GM04503 (cell line): ENCODE measurements around the gene TMEM219.
"Not testable (repeated sequence)": the region's sequence is repeated elsewhere in the genome, so short reads cannot be mapped to it uniquely, and the experiment has no call there.

Experiments used
- DNase-seq: peaks from one replicate; pipeline ENCODE4 v3.0.0-alpha.2; 2012; ENCODE audit warnings: low read depth

TMEM219 gene, protein sequence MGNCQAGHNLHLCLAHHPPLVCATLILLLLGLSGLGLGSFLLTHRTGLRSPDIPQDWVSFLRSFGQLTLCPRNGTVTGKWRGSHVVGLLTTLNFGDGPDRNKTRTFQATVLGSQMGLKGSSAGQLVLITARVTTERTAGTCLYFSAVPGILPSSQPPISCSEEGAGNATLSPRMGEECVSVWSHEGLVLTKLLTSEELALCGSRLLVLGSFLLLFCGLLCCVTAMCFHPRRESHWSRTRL

GRCh38 chr16:29961479-29962343 is at the start of gene TMEM219:
Gene TMEM219, plus strand, starts transcription at chr16:29962079. Its CDS starts 1,065 bp downstream, at chr16:29963144.
- DNase-seq: peak; percentile 62

GRCh38 chr16:29912087-29912486 is 49.8 kb upstream of the TMEM219 start:
- no peak for DNase-seq

DNA sequence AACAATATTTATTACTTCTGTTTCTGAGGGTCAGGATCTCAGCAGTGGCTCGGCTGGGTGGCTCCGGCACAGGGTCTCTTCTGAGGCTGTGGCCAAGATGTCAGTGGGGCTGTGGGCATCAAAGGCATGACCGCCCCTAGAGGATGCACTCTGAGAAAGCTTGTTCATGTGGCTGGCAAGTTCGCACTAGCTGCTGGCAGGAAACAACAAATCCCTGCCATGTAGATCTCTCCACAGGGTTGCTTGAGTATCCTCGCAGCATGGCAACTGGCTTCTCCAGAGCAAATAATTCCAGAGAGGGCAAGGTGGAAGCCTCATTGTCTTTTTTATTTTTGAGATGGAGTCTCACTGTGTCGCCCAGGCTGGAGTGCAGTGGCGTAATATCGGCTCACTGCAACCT is 48.4 kb upstream of the TMEM219 start:
- no peak for DNase-seq

- DNase-seq: no peak
These were observed 46.2 kb upstream of the TMEM219 start for GRCh38 chr16:29915590-29916247.

DNA sequence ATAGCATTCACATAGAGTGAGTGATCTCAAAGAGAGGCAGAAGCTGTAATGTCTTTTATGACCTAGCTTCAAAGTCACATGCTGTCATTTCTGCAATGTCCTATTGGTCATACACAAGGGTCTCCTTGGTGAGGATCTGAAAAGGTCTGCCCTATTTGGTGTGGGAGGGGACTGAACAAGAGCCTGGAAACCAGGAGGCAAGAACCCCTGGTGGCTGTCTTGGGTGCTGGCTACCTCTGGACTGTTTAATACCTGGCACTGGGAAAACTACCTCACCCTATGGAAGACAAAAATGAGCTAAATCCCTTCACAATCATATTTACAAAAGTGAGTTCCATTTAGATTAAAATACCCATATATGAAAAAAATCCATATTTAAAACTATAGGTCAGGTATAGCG is 44.9 kb upstream of the TMEM219 start:
- DNase-seq: no peak

- DNase-seq: no peak
These were observed 41.4 kb upstream of the TMEM219 start for GRCh38 chr16:29920288-29921033.

- no peak for DNase-seq
These were observed 40.9 kb upstream of the TMEM219 start for GRCh38 chr16:29921034-29921385.

GRCh38 chr16:29922326-29922725 is 39.6 kb upstream of the TMEM219 start:
- no peak for DNase-seq

DNA sequence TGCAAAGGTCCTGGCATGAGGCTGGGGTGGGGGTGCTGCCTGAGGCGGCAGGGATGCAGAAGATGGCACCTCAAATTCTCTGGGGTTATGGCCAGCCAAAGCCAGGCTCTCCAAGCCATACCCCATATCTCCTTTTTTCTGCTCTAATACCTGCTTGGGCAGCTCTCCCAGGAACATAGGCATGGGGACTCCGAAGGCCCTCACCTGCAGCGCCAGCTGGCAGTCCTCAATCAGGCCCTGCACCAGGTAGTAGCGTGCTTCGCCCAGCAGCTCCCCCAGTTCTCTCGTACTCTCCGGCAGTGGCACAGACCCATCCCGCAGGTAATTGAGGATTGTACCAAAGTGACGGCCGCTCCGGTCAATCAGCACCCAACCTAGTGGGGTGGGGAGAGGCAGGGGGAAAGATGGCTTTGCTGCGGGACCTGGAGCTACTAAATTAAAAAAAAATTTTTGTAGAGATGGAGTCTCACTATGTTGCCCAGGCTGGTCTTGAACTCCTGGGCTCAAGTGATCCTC is 38.8 kb upstream of the TMEM219 start:
- no peak for DNase-seq

GRCh38 chr16:29925105-29925756 is 36.6 kb upstream of the TMEM219 start:
- no peak for DNase-seq

DNA sequence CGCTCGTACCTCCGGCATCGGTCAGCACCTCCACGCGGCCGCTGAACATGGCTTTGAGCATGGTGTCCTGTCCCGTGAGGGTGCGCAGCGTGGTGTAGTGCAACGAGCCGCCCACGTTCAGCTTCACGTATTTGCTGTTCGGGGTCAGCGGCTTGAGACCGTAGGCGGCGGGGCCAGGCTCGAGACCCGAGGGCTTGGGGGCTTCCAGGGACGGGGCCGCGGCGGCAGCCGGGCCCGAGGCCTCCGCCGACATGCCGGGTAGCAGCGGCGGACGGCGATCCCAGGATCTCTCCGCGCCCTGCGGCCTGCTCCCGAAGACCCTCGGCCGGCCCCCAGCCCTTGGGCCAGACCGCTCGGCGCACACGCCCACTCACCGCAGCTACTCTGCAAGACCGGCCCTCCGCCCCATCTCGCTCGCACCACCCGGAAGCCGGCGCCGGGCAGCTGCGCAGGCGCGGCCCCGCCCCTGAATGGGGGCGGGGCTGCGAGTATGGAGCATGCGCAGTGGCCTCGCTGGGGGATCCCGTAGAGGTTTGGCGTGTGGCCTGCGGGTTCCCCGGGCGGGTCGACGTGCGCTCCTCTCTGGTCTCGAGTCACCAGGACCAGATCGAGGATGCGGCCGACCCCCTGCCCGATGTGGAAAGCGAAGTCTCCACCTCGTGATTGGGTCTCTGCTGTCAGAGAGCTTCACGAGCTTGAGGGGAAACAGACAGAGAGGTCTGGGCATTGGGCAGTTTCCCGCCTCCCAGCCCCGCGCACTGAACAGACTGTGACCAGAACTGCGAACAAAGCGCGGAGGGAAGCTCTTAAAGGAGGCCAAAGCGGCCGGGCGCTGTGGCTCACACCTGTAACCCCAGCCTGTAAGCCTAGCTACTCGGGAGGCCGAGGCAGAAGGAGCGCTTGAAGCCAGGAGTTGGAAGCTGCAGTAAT is 35.8 kb upstream of the TMEM219 start, which contains the start of gene KCTD13:
Gene KCTD13, minus strand, starts transcription at position 446 of the 930 bp plus-strand sequence. Its CDS starts 193 bp downstream, at position 253.
- no peak for DNase-seq

DNA sequence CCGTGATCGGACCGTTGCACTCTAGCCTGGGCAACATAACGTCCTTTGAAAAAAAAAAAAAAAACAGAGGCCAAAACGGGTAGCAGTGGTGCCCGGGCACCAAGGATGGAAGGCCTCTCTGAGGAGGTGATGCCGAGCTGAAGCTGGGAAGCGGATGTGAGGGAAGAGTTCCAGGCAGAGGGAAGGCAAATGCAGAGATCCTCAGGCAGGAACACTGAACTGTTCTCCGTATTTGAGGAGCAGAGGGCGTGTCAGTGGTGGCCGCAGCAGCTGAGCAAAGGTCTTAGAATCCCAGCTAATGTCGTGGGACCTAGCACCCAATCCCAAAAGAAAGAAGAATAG is 35.2 kb upstream of the TMEM219 start:
- DNase-seq: no peak

DNA sequence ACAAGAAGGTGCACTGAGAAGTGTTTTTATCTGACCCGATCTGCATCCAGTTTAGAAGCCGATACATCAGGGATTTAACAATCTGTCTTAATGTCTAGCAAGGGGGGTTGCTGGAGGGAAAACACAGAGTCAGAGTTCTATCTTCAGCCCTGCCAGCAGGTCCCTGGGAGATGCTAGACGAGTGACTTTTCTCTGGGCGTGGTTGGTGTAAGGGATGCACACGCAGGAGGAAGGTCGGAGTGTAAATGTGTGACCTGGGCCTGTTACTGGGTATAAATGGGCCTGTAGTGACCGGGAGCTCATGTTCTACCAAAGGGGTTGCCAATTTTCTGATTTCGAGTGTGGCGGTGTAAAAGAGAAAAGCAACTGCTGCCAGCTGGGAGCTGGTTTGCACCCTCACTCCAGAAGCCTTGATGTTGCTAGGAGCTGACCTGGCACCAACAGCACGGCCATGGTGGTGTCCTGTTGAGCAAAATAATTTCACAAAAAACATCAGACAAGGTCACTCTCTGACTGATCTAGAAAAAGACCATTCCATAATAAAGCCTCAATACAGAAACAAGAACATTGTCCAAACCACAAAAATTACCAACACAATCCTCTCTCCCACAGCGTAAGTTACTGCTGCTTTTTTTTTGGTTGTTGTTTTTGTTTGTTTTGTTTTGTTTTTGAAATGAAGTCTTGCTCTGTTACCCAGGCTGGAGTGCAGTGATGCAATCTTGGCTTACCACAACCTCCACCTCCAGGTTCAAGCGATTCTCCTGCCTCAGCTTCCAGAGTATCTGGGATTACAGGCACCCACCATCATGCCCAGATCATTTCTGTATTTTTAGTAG is 34.6 kb upstream of the TMEM219 start:
- no peak for DNase-seq

GRCh38 chr16:29931750-29932149 is 30.1 kb upstream of the TMEM219 start:
- not testable (repeated sequence) for DNase-seq

GRCh38 chr16:29940656-29941055 is 21.2 kb upstream of the TMEM219 start:
- DNase-seq: no peak

DNA sequence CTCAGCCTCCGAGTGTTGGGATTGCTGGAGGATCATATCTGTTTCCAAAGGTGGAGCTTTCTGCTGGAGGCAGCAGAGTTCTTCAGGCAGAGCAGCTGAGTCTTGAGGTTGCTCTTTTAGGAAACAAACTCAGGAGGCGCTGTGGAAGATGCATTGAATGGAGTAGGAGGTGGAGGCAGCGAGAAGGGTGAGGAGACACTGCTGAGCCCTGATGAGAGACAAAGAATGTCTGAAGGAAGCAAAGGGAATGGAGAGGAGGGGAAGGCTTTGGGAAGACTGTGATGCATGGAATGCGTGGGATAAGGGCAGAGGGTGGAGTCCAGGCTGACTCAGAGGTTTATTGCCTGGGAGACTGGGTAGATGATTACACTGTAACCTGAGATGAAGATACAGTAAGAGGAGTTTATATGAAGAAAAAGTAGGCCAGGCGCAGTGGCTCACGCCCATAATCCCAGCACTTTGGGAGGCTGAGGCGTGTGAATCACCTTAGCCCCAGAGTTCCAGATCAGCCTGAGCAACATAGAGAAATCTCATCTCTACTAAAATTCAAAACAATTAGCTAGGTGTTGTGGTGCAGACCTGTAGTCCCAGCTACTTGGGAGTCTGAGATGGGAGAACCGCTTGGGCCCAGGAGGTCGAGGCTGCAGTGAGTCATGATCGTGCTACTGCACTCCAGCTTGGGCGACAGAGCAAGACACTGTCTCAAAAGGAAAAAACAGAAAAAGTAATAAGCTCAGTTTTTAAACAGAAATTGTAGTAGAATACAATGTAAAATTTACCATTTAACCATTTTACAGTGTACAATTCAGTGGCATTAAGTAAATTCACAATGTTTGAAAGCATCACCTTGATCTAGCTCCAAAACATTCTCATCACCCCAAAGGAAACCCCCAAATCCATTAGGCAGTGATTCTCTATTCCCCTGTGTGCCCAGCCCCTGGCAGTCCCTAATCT is 17.8 kb upstream of the TMEM219 start:
- peak; percentile 99 for DNase-seq

DNA sequence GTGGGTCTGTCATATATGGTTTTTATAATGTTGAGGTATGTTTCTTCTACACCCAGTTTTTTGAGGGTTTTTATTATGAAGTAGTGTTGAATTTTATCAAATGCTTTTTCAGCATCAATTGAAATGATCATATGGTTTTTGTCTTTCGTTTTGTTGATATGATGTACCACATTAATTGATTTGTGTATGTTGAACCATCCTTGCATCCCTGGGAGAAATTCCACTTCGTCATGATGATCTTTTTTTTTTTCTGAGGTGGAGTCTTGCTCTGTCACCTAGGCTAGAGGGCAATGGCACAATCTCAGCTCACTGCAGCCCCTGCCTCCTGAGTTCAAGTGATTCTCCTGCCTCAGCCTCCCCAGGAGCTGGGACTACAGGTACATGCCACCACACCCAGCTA is 14.0 kb upstream of the TMEM219 start:
- DNase-seq: no peak

DNA sequence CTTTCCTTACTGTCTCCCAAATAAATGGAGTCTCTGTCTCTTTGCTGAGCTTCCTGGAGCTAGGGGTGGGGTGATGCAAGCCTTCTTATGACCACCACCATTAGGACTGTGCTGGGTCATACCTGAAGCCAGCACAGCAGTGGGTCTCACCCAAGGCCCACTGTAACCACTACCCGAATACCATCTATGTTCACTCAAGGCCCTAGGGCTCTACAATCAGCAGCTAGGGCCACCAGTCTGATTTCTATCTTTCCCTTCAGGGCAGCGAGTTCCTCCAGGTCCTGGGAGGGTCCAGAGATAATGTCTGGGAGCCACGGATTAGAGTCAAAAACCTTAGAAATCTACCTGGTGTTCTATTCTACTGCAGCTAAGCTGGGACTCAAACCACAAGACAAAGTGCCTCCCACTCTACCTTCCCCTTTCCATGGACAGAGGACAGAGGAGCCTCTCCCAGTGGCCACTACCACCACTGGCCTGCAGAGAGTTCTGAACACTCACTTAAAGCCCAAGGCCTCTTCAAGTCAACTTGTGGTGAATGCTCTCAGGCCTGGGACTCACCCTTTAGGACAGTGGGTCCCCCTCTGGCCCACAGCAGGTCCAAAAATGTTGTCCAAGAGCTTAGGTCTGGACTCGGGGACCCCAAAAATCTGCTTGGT is 10.9 kb upstream of the TMEM219 start:
- no peak for DNase-seq
